H1 (cell line): ENCODE data around the gene SLC2A4. TPM values are rescaled to one million over a fixed set of nuclear protein-coding genes. Genes with fewer than 3 reads are reported as not detected.
A peak's percentile ranks its signal among the peaks of the same experiment; 100 is the strongest.

ENCODE experiments used
- KDM1A ChIP-seq: fragments of 200-600, 300-600 bp; sonication (generic); IDR thresholded peaks from 2 replicates; pipeline ENCODE4 v1.7.1; 2016; ENCODE audit warnings: mild to moderate bottlenecking, low read length, borderline replicate concordance
- SIN3A ChIP-seq, 2 experiments: IDR thresholded peaks in 1 of 2; conservative IDR thresholded peaks in 1 of 2; 2 replicates each; pipeline ENCODE4 v1.6.1; 2011 to 2012; ENCODE audit warnings: low read length in 2 of 2, improper control_type of control experiment in 1 of 2, low read depth in 1 of 2, mild to moderate bottlenecking in 1 of 2
- YY1 ChIP-seq: IDR thresholded peaks from 2 replicates; pipeline ENCODE4 v1.6.1; 2011; ENCODE audit warnings: low read depth, mild to moderate bottlenecking, low read length
- polyA plus RNA-seq, 7 experiments: library from polyadenylated mRNA; depleted of rRNA in 3 of 7; stranded (reverse) in 5 of 7; unstranded in 2 of 7; fragments of >200 nt in 5 of 7; fragments of 200-250 nt in 2 of 7; gene quantifications; 1 replicate in 5 of 7; 2 replicates in 1 of 7; 4 replicates in 1 of 7; pipeline versions ENCODE4 v1.2.1 to v1.2.3, GENCODE V29; 2011 to 2013; ENCODE audit warnings: missing spikeins in 2 of 7, mixed read lengths in 2 of 7
- total RNA-seq: library from RNA; stranded (reverse); fragmentation: NEBNext Ultra II Directional; extraction: Animal tissue kit (Norgen Biotek cat#: 25700); gene quantifications from 2 replicates; pipeline ENCODE4 v1.2.1, GENCODE V29; 2021

The SLC2A4 gene
- total and polyA plus RNA-seq, 2 of the 8 experiments (the other 6 are each of a cell fraction or from before 2014, with no cell fraction given), result 5.7 to 6.9 TPM

DNA sequence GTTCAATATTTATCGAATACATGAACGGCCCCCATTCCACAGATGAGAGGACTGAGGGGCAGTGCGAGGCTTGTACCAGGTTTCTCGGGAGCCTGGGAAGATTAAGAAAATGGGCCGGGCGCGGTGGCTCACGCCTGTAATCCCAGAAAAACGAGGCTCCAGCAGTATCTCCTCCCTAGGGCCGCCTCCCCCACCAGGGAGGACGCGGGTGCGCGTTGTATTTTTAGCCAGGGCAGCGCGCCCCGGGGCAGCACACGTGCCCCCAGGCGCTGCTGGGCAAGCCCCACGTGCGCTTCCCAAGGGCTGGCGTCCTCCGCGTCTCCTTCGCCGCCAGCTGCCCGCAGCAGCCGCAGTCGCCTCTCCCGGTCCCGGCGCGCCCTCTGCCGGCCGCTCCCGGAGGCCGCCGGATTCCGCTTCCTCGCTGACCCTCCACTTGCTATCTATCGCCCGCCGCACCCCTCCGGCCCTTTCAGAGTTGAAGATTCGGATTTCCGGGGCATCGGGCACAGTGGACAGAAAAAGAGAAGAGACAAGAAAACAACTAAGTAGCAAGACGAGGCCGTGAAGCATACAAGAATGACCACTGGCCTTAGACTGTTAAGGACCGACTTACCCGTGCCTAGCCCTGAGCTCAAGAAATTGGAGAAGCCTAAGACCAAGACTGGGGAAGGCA, 14.8 kb downstream of the SLC2A4 start (continued):
- TF ChIP-seq YY1, result peak; percentile 67; the same call in 1 of the 2 replicates
- TF ChIP-seq KDM1A, result peak; percentile 65; the same call in 1 of the 2 replicates
- peak; percentile 73 to 77; a peak in 2 of 4 replicates for TF ChIP-seq SIN3A (conservative IDR thresholded peaks at IDR 0.05 in 1 of 2, IDR thresholded peaks at IDR 0.05 in 1 of 2; ENCODE audit: low read depth in 1 of 2, low read length in 2 of 2)
